HG03457 (cell line): ENCODE data around the gene MARCHF3.
"Not testable (repeated sequence)": the region's sequence is repeated elsewhere in the genome, so short reads cannot be mapped to it uniquely, and the experiment has no call there.

Source experiments
- ATAC-seq: cut with Tn5 transposase; IDR thresholded peaks from one replicate; pipeline ENCODE4 v1.9.1; 2021; ENCODE audit warnings: moderate number of reproducible peaks; ENCODE audit not compliant: unreplicated experiment

Gene MARCHF3

GRCh38 chr5:126961128-126961527 lies 69.2 kb downstream of the MARCHF3 start:
- ATAC-seq: no peak

GRCh38 chr5:126959188-126959587 lies 71.2 kb downstream of the MARCHF3 start:
- ATAC-seq: no peak

GRCh38 chr5:126956991-126957390 lies 73.4 kb downstream of the MARCHF3 start:
- no peak for ATAC-seq

GRCh38 chr5:126954981-126955380 lies 75.4 kb downstream of the MARCHF3 start:
- no peak for ATAC-seq

GRCh38 chr5:126953640-126954039 lies 76.7 kb downstream of the MARCHF3 start:
- no peak for ATAC-seq

- ATAC-seq: no peak
Observed at GRCh38 chr5:126949475-126949874, 80.9 kb downstream of the MARCHF3 start.

GRCh38 chr5:126948453-126948852 lies 81.9 kb downstream of the MARCHF3 start:
- ATAC-seq: no peak

- peak; percentile 21 for ATAC-seq
Observed at GRCh38 chr5:126948011-126948355, 82.4 kb downstream of the MARCHF3 start.

GRCh38 chr5:126947146-126948010 lies 83.0 kb downstream of the MARCHF3 start:
- ATAC-seq: peak; percentile 86

- not testable (repeated sequence) for ATAC-seq
Observed at GRCh38 chr5:126942908-126943307, 87.5 kb downstream of the MARCHF3 start.

- no peak for ATAC-seq
Observed at GRCh38 chr5:126941403-126941802, 89.0 kb downstream of the MARCHF3 start.

GRCh38 chr5:126939887-126940286 lies 90.5 kb downstream of the MARCHF3 start:
- ATAC-seq: no peak

GRCh38 chr5:126938466-126938865 lies 91.9 kb downstream of the MARCHF3 start:
- no peak for ATAC-seq

GRCh38 chr5:126937771-126938170 lies 92.6 kb downstream of the MARCHF3 start:
- ATAC-seq: no peak

GRCh38 chr5:126936775-126937418 lies 93.5 kb downstream of the MARCHF3 start:
- ATAC-seq: no peak

- no peak for ATAC-seq
Observed at GRCh38 chr5:126931963-126932660, 98.2 kb downstream of the MARCHF3 start.

GRCh38 chr5:126928041-126928440 lies 102.3 kb downstream of the MARCHF3 start:
- no peak for ATAC-seq

GRCh38 chr5:126927429-126927828 lies 102.9 kb downstream of the MARCHF3 start:
- no peak for ATAC-seq

GRCh38 chr5:126926187-126926586 lies 104.2 kb downstream of the MARCHF3 start:
- ATAC-seq: no peak

- ATAC-seq: no peak
Observed at GRCh38 chr5:126925482-126925881, 104.9 kb downstream of the MARCHF3 start.

- no peak for ATAC-seq
Observed at GRCh38 chr5:126924331-126925033, 105.9 kb downstream of the MARCHF3 start.
